Placental epithelial cell (primary cell): Measurements from ENCODE around the gene VPS13D. TPM values are rescaled to one million over a fixed set of nuclear protein-coding genes. Genes with fewer than 3 reads are reported as not detected.
A peak's percentile ranks its signal among the peaks of the same experiment; 100 is the strongest.

ENCODE experiments used
- small RNA-seq: library from RNA; depleted of rRNA; stranded (forward); fragments of <200 nt; gene quantifications from one replicate; pipeline ENCODE3, GENCODE V24; 2012
- total RNA-seq: library from RNA; depleted of rRNA; stranded (reverse); fragments of >200 nt; gene quantifications from 2 replicates; pipeline ENCODE4 v1.2.3, GENCODE V29; 2012

The VPS13D gene, protein sequence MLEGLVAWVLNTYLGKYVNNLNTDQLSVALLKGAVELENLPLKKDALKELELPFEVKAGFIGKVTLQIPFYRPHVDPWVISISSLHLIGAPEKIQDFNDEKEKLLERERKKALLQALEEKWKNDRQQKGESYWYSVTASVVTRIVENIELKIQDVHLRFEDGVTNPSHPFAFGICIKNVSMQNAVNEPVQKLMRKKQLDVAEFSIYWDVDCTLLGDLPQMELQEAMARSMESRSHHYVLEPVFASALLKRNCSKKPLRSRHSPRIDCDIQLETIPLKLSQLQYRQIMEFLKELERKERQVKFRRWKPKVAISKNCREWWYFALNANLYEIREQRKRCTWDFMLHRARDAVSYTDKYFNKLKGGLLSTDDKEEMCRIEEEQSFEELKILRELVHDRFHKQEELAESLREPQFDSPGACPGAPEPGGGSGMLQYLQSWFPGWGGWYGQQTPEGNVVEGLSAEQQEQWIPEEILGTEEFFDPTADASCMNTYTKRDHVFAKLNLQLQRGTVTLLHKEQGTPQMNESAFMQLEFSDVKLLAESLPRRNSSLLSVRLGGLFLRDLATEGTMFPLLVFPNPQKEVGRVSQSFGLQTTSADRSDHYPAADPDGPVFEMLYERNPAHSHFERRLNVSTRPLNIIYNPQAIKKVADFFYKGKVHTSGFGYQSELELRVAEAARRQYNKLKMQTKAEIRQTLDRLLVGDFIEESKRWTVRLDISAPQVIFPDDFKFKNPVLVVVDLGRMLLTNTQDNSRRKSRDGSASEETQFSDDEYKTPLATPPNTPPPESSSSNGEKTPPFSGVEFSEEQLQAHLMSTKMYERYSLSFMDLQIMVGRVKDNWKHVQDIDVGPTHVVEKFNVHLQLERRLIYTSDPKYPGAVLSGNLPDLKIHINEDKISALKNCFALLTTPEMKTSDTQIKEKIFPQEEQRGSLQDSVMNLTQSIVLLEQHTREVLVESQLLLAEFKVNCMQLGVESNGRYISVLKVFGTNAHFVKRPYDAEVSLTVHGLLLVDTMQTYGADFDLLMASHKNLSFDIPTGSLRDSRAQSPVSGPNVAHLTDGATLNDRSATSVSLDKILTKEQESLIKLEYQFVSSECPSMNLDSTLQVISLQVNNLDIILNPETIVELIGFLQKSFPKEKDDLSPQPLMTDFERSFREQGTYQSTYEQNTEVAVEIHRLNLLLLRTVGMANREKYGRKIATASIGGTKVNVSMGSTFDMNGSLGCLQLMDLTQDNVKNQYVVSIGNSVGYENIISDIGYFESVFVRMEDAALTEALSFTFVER (N-terminal part only)
- total RNA-seq, result 31.7 and 36.1 TPM in 2 replicates

DNA sequence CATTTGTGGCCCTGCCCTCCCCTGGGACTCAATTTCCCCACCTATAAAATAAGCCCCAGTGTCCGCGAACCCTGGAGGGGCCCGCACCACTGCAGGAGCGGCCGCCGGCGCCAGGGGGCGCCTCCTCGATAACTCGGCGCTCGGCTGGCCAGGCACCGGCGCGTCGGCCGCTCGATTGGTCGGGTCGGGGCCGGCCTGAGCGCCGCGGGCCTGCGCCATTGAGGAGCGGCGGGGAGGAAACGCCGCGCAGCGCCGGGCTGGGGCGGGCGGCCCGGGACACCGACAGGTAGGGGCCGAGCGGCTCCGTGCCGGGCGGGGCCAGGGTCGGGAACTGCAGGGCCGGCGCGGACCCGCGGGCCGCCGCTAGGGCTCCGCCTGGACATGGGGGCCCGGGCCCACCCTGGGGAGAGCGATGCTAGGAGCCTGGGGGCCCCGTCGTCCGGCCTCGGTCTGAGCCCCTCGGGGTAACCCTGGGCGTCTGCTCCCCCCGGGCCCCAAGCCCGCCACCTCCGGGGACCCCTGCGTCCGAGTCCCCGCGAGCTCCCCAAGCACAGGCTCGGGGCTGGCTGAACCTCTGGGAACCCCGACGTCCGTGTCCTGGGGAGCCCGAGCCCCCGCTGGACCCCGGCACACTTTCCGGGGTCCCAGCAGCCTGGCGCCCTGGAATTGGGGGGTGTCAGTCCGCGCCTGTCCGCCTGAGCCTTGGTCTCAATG is at the start of gene VPS13D:
Gene VPS13D (plus strand): TSS at position 196 of the 714 bp plus-strand sequence. CDS start 4,237 bp downstream, outside the sequence.

Small RNA genes lying within 50 kb of the gene (small RNA-seq; reads per million reads assigned to genes)
- gene MIR4632, result not detected
- 0.83 reads per million, percentile 49 among the genes with 10 or more reads in this experiment for gene RF00156
- gene SNORA59A, result not detected

Other genes starting within 250 kb of the VPS13D start
- 38.9 and 65.7 TPM in 2 replicates for gene MFN2, start 249.6 kb upstream of the VPS13D start, total RNA-seq
- 15.3 and 30.6 TPM in 2 replicates for gene MIIP, start 210.5 kb upstream of the VPS13D start, total RNA-seq
- gene TNFRSF8, start 166.7 kb upstream of the VPS13D start, total RNA-seq, result 0.11 TPM in 1 of 2 replicates, not detected in the other
- under 0.01 TPM in 1 of 2 replicates, not detected in the other for gene TNFRSF1B, start 63.0 kb upstream of the VPS13D start, total RNA-seq